ENCODE measurements around the gene CNTNAP5. TPM values are rescaled to one million over a fixed set of nuclear protein-coding genes. Genes with fewer than 3 reads are reported as not detected.

The CNTNAP5 gene
- total RNA-seq, 1 donor from 2014 or later: 0.56 TPM

DNA sequence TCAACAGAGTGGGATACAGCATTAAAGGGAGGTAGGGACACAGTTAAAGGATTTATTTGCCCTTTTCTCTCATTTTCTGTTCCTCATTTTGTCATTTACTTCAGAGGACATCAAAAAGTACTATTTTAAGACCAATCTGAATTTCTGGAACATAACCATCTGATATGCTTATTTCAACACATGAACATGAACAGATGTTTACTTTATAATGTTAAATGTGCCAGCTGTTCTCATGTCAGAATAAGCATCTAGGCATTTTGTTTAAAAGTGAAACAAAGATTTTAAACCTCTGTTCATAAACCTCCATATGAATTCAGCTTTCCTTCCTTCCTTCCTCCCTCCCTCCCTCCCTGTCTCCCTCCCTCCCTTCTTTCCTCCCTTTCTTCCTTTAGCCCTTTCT is 677.7 kb downstream of the CNTNAP5 start:
- peaks cover 4% of the 10 kb centered on the region for H3K9me3 Mint-ChIP-seq
- TF ChIP-seq, protein P1, sequence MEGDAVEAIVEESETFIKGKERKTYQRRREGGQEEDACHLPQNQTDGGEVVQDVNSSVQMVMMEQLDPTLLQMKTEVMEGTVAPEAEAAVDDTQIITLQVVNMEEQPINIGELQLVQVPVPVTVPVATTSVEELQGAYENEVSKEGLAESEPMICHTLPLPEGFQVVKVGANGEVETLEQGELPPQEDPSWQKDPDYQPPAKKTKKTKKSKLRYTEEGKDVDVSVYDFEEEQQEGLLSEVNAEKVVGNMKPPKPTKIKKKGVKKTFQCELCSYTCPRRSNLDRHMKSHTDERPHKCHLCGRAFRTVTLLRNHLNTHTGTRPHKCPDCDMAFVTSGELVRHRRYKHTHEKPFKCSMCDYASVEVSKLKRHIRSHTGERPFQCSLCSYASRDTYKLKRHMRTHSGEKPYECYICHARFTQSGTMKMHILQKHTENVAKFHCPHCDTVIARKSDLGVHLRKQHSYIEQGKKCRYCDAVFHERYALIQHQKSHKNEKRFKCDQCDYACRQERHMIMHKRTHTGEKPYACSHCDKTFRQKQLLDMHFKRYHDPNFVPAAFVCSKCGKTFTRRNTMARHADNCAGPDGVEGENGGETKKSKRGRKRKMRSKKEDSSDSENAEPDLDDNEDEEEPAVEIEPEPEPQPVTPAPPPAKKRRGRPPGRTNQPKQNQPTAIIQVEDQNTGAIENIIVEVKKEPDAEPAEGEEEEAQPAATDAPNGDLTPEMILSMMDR (conservative IDR thresholded peaks at IDR 0.05): no peak
- H3K27me3 Mint-ChIP-seq (ENCODE audit: low read depth): no peaks in the 10 kb centered on the region
- no peak for DNase-seq (ENCODE audit: low read depth, low spot score)
- no peak overlapping the region for H3K4me3 Mint-ChIP-seq
- no peak overlapping the region for H3K27ac Mint-ChIP-seq (ENCODE audit: unreplicated experiment)
- H3K36me3 Mint-ChIP-seq (ENCODE audit: low read depth): no peaks in the 10 kb centered on the region
- no peaks in the 10 kb centered on the region for H3K4me1 Mint-ChIP-seq

DNA sequence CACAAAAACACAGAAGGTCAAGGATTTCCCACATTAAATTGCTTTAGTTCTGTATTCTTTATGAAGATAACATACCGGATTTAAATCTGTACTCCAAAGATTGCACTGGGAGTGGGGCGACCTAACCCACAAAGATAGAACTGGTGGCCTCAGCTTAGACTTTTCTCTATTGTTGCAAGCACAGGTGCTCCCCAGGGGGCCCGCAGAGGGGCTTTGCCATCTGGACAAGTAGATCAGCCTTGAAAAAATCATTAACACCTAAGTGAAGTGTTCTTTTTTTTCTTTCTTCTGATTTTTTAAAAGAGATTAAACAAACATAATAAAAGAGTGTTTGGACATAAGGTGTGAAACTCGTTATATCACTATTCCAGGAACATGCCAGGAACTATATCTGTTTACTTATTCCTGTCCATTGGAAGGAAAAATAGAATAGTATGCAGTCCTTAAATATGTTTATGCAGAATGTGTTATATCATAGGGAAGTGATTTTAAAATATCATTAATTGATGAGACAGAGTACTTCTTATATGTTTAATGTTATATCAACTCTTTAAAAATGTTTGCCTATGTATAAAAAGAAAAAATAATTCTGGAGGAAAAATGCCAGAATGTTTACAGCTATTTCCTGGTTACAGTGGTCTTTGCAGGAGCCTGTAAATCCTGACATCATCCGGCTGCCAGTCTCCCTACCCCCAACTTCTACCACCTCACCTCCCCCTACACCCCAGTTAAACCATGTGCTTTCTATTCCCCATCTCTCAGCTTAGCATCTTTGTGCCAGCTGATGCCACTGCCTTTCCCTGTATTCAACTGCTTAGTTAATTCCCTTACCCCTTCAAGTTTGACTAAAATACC is 679.2 kb downstream of the CNTNAP5 start:
- no peak overlapping the region for H3K27ac Mint-ChIP-seq (ENCODE audit: unreplicated experiment)
- H3K27me3 Mint-ChIP-seq (ENCODE audit: low read depth): no peaks in the 10 kb centered on the region
- no peaks in the 10 kb centered on the region for H3K4me1 Mint-ChIP-seq
- no peak overlapping the region for H3K4me3 Mint-ChIP-seq
- TF ChIP-seq, protein P1 (conservative IDR thresholded peaks at IDR 0.05): no peak
- H3K9me3 Mint-ChIP-seq: peaks cover 4% of the 10 kb centered on the region
- DNase-seq (ENCODE audit: low read depth, low spot score): no peak
- H3K36me3 Mint-ChIP-seq (ENCODE audit: low read depth): no peaks in the 10 kb centered on the region

DNA sequence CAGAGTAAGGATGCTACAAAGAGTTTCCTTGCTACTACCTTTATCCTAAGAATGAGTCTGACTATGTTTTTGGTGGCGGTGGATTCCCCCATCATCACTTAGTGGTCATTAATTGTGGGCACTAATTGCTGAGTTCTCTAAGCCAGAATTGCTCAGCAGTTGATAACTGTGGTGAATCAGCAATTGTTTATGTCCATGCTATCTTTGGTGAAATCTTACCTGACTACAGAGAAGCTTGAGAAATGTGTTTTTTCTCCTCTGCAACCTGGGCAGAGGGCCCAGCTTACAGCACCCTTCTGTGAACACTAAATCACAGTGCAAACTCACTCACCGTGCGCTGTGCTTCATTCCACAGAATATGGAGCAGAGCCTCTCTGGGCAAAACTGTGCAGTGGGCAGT is 683.6 kb downstream of the CNTNAP5 start:
- no peak for DNase-seq (ENCODE audit: low read depth, low spot score)
- no peak overlapping the region for H3K27ac Mint-ChIP-seq (ENCODE audit: unreplicated experiment)
- no peaks in the 10 kb centered on the region for H3K4me1 Mint-ChIP-seq
- peaks cover 2% of the 10 kb centered on the region for H3K9me3 Mint-ChIP-seq
- no peak overlapping the region for H3K4me3 Mint-ChIP-seq
- TF ChIP-seq, protein P1 (conservative IDR thresholded peaks at IDR 0.05): no peak
- no peaks in the 10 kb centered on the region for H3K36me3 Mint-ChIP-seq (ENCODE audit: low read depth)
- H3K27me3 Mint-ChIP-seq (ENCODE audit: low read depth): no peaks in the 10 kb centered on the region

DNA sequence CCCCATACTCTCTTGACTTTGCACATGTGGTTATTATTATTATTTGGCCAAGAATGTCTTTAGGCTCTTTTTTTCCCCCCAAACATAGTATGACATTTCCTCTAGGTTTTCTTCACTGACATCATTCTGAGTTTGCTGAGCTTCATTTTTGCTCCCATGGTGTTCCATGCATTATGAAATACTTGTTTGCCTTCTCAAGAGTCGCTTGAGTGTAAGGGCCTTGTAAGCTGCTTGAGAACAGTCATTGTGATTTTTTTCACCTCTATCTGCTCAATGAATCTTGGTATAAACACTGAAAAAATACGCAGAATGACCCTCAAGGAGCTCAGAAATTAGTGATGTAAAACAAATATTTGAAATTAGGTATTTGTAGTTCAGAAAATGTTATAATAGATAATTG is 688.9 kb downstream of the CNTNAP5 start:
- Mint-ChIP-seq H3K4me3 (no peak overlapping the region), H3K27me3 (ENCODE audit: low read depth) (no peaks in the 10 kb centered on the region), H3K27ac (ENCODE audit: unreplicated experiment) (no peak overlapping the region), H3K4me1 (no peaks in the 10 kb centered on the region), H3K9me3 (peaks cover 4% of the 10 kb centered on the region), H3K36me3 (ENCODE audit: low read depth) (no peaks in the 10 kb centered on the region)
- TF ChIP-seq, protein P1 (conservative IDR thresholded peaks at IDR 0.05): no peak
- DNase-seq (ENCODE audit: low read depth, low spot score): no peak

DNA sequence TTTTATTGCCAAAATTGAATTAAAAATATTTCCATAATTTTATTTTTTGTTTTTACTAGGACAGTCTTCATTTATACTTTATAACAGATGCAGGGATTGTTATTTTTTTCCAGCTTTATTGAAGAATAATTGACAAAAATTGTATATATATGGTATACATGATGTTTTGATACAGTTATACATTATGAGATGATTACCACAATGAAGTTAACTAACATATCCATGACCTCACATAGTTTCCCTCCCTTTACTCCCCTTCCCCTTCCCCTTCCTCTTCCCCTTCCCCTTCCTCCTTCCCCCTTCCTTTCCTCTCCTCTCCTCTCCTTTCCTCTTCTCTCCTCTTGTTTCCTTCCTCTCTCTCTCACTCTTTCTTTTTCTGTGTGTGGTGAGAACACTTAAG is 700.1 kb downstream of the CNTNAP5 start:
- H3K36me3 Mint-ChIP-seq (ENCODE audit: low read depth): no peaks in the 10 kb centered on the region
- TF ChIP-seq, protein P1 (conservative IDR thresholded peaks at IDR 0.05): no peak

More for the DNA sequence above, 700.1 kb downstream of the CNTNAP5 start:
- DNase-seq (ENCODE audit: low read depth, low spot score): no peak
- no peaks in the 10 kb centered on the region for H3K9me3 Mint-ChIP-seq
- no peak overlapping the region for H3K27ac Mint-ChIP-seq (ENCODE audit: unreplicated experiment)
- no peak overlapping the region for H3K4me3 Mint-ChIP-seq
- H3K27me3 Mint-ChIP-seq (ENCODE audit: low read depth): no peaks in the 10 kb centered on the region
- H3K4me1 Mint-ChIP-seq: no peaks in the 10 kb centered on the region
